OCI-LY3 (cell line): Measurements from ENCODE around the gene ITPKC.

Experiments
- H2AFZ ChIP-seq: fragments of 200-600, 300-600 bp; shearing (Covaris generic); 2 replicates; pipeline ENCODE4 v1.6.0; 2014; ENCODE audit warnings: antibody characterized with exemption, low read depth, low read length
- H3K27ac ChIP-seq: fragments of 200-600, 300-600 bp; sonication (generic); 2 replicates; pipeline ENCODE4 v1.5.1; 2014; ENCODE audit warnings: mild to moderate bottlenecking, low read length, moderate library complexity, mixed read lengths
- H3K27me3 ChIP-seq: fragments of 200-600, 300-600 bp; sonication (generic); 2 replicates; pipeline ENCODE4 v1.6.1; 2014; ENCODE audit warnings: low read depth, low read length, mixed read lengths
- H3K36me3 ChIP-seq: fragments of 200-600, 300-600 bp; sonication (generic); replicated peaks from 2 replicates; pipeline ENCODE3; 2014; ENCODE audit warnings: low read depth, low read length, mixed read lengths
- H3K4me1 ChIP-seq: fragments of 300-600, 200-600 bp; sonication (generic); 2 replicates; pipeline ENCODE4 v1.6.1; 2014; ENCODE audit warnings: low read length, mixed read lengths
- H3K4me2 ChIP-seq: fragments of 200-600, 300-600 bp; sonication (generic); 2 replicates; pipeline ENCODE4 v1.6.1; 2014; ENCODE audit warnings: low read length, mixed read lengths
- H3K4me3 ChIP-seq: fragments of 300-600, 200-600 bp; sonication (generic); 2 replicates; pipeline ENCODE4 v1.5.1; 2014; ENCODE audit warnings: antibody characterized with exemption, mild to moderate bottlenecking, low read length, moderate library complexity
- H3K79me2 ChIP-seq: fragments of 300-600, 200-600 bp; shearing (Covaris generic); 2 replicates; pipeline ENCODE4 v1.6.1; 2014; ENCODE audit warnings: mild to moderate bottlenecking, low read length, mixed read lengths
- H3K9ac ChIP-seq: fragments of 300-600, 200-600 bp; shearing (Covaris generic); 2 replicates; pipeline ENCODE4 v1.6.0; 2014; ENCODE audit warnings: mild to moderate bottlenecking, low read length, moderate library complexity
- H3K9me3 ChIP-seq: fragments of 200-600, 300-600 bp; shearing (Covaris generic); 2 replicates; pipeline ENCODE4 v1.6.1; 2014; ENCODE audit warnings: low read length, mixed read lengths; ENCODE audit not compliant: insufficient read depth
- H4K20me1 ChIP-seq: fragments of 200-600, 300-600 bp; sonication (generic); 2 replicates; pipeline ENCODE4 v1.6.1; 2016; ENCODE audit warnings: low read length, mixed read lengths; ENCODE audit not compliant: insufficient read depth
- CTCF ChIP-seq: fragments of 200-600, 300-600 bp; sonication (generic); IDR thresholded peaks from 2 replicates; pipeline ENCODE4 v1.5.1; 2014; ENCODE audit warnings: antibody characterized with exemption, low read length, low read depth
- EZH2phosphoT487 ChIP-seq: fragments of 200-600 bp; shearing (Covaris generic); IDR thresholded peaks from 2 replicates; pipeline ENCODE4 v1.6.1; 2018; ENCODE audit warnings: antibody characterized with exemption, mixed run types, low read depth

The ITPKC gene

DNA sequence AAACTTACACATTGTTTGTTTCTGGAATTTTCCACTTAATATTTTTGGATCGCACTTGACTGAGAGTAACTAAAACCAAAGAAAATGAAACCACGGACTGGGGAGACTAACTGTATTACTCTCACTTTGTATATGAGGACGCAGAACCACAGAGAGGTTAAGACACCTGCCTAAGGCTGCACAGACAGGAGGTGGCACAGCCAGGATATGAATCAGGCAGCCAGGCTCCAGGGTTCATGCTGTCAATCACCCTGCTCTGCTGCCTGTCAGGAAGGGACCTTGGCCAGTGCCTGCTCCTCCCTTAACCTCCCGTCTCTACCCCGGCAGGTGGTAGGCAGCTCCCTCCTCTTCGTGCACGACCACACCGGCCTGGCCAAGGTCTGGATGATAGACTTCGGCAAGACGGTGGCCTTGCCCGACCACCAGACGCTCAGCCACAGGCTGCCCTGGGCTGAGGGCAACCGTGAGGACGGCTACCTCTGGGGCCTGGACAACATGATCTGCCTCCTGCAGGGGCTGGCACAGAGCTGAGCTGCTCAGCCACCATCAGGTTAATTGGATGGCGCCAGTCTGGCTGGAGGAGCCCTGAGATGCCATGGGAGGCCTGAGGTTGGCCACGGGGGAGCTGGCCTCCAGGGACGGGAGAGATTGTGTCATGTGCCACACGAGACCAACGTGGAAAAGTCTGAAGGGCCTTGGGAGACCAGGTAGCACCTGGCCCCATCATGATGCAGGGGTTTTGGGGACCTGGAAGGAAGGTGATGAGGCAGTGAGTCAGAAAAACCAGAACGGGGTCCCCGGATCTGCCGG, 22.3 kb downstream of the ITPKC start:
- H3K79me2 ChIP-seq: no peaks in the 10 kb centered on the region
- no peaks in the 10 kb centered on the region for H3K27me3 ChIP-seq
- no peak overlapping the region for H3K9ac ChIP-seq
- H3K9me3 ChIP-seq: no peaks in the 10 kb centered on the region
- no peak overlapping the region for H3K27ac ChIP-seq
- H4K20me1 ChIP-seq: no peaks in the 10 kb centered on the region
- TF ChIP-seq CTCF (no peak), EZH2phosphoT487 (no peak)
- no peak overlapping the region for H3K4me3 ChIP-seq
- H3K4me1 ChIP-seq: no peaks in the 10 kb centered on the region
- no peak overlapping the region for H3K4me2 ChIP-seq
- peaks cover 33% of the 10 kb centered on the region for H3K36me3 ChIP-seq
- no peak overlapping the region for H2AFZ ChIP-seq

- Histone ChIP-seq H3K27me3 (no peaks in the 10 kb centered on the region), H3K4me2 (no peak overlapping the region), H3K27ac (no peak overlapping the region)
These were observed 23.2 kb downstream of the ITPKC start for GRCh38 chr19:40739871-40740703.

GRCh38 chr19:40740747-40741146, 23.8 kb downstream of the ITPKC start:
- no peak overlapping the region for H2AFZ ChIP-seq
- no peaks in the 10 kb centered on the region for H3K79me2 ChIP-seq
- no peak overlapping the region for H3K9ac ChIP-seq
- H3K4me1 ChIP-seq: no peaks in the 10 kb centered on the region
- H3K4me2 ChIP-seq: no peak overlapping the region
- H3K4me3 ChIP-seq: no peak overlapping the region
- peaks cover 24% of the 10 kb centered on the region for H3K36me3 ChIP-seq
- H3K27ac ChIP-seq: no peak overlapping the region
- H3K27me3 ChIP-seq: no peaks in the 10 kb centered on the region
- no peak for TF ChIP-seq EZH2phosphoT487
- no peak for TF ChIP-seq CTCF
- H3K9me3 ChIP-seq: no peaks in the 10 kb centered on the region
- H4K20me1 ChIP-seq: no peaks in the 10 kb centered on the region

More at GRCh38 chr19:40739871-40740703, 23.2 kb downstream of the ITPKC start:
- Histone ChIP-seq H3K9me3 (no peaks in the 10 kb centered on the region), H3K9ac (no peak overlapping the region), H4K20me1 (no peaks in the 10 kb centered on the region), H3K4me3 (no peak overlapping the region), H3K4me1 (no peaks in the 10 kb centered on the region), H2AFZ (no peak overlapping the region), H3K36me3 (peaks cover 30% of the 10 kb centered on the region), H3K79me2 (no peaks in the 10 kb centered on the region)
- TF ChIP-seq CTCF (no peak), EZH2phosphoT487 (no peak)
